H1 (cell line): ENCODE measurements around the gene HACD4. TPM values are rescaled to one million over a fixed set of nuclear protein-coding genes. Genes with fewer than 3 reads are reported as not detected.
"Not testable (repeated sequence)": the region's sequence is repeated elsewhere in the genome, so short reads cannot be mapped to it uniquely, and the experiment has no call there.

Experiments
- CTCF ChIA-PET: fragments of 300-600 bp; sonication (Branson Sonifier 250); formaldehyde crosslinking; loops from one replicate; lab custom pipeline; 2021; ENCODE audit not compliant: partially characterized antibody; lab: Charles Lee
- POLR2A ChIA-PET: fragments of 300-600 bp; sonication (Branson Sonifier 250); formaldehyde crosslinking; loops from one replicate; lab custom pipeline; 2021; ENCODE audit warnings: inconsistent platforms; ENCODE audit not compliant: partially characterized antibody; lab: Charles Lee
- DNase-seq, 2 experiments: peaks; one replicate each; pipeline versions ENCODE4 v3.0.0 to v3.0.0-alpha.2; 2010 to 2022; ENCODE audit warnings: low spot score in 2 of 2, low read depth in 1 of 2, mixed read lengths in 1 of 2
- FAIRE-seq: peaks from 2 replicates; lab custom pipeline; 2011; peaks lifted over from hg19 to GRCh38; lab: Jason Lieb, UNC
- H2AFZ ChIP-seq: 2 replicates; pipeline ENCODE4 v1.8.1; 2012; ENCODE audit warnings: low read length, inconsistent platforms
- H2AK5ac ChIP-seq: 2 replicates; pipeline ENCODE4 v1.6.1; 2013; ENCODE audit warnings: low read depth, low read length
- H2BK120ac ChIP-seq: replicated peaks from 2 replicates; pipeline ENCODE3; 2013; ENCODE audit warnings: low read depth, low read length, inconsistent platforms
- H2BK12ac ChIP-seq: 2 replicates; pipeline ENCODE4 v1.6.1; 2013; ENCODE audit warnings: low read depth, low read length
- H2BK15ac ChIP-seq: 2 replicates; pipeline ENCODE4 v1.6.1; 2013; ENCODE audit warnings: low read length
- H2BK20ac ChIP-seq: 2 replicates; pipeline ENCODE4 v1.6.1; 2013; ENCODE audit warnings: low read length
- H2BK5ac ChIP-seq: 2 replicates; pipeline ENCODE4 v1.6.1; 2013; ENCODE audit warnings: low read depth, low read length
- H3K14ac ChIP-seq: 2 replicates; pipeline ENCODE4 v1.6.1; 2013; ENCODE audit warnings: inconsistent platforms; ENCODE audit not compliant: insufficient read length
- H3K18ac ChIP-seq: 2 replicates; pipeline ENCODE4 v1.6.1; 2013; ENCODE audit warnings: low read length; ENCODE audit errors: extremely low read depth
- H3K23ac ChIP-seq: 2 replicates; pipeline ENCODE4 v1.6.1; 2013; ENCODE audit warnings: inconsistent platforms; ENCODE audit not compliant: insufficient read length
- H3K23me2 ChIP-seq: 2 replicates; pipeline ENCODE4 v1.6.1; 2013; ENCODE audit warnings: low read depth, low read length
- H3K27ac ChIP-seq: 2 replicates; pipeline ENCODE4 v1.6.1; 2011; ENCODE audit warnings: low read depth, low read length, inconsistent platforms
- H3K27me3 ChIP-seq, 4 experiments: replicated peaks in 1 of 4; 1 replicate in 1 of 4; 2 replicates in 3 of 4; pipeline versions ENCODE4 v1.6.1 to v1.8.1; 2011 to 2013; ENCODE audit warnings: low read length in 3 of 4, mild to moderate bottlenecking in 3 of 4, inconsistent platforms in 2 of 4, mixed read lengths in 2 of 4, moderate library complexity in 1 of 4; ENCODE audit not compliant: control insufficient read depth in 3 of 4, insufficient read depth in 3 of 4; ENCODE audit errors: extremely low read depth in 1 of 4
- H3K36me3 ChIP-seq, 4 experiments: 2 replicates each; pipeline versions ENCODE4 v1.6.1 to v1.8.1; 2011 to 2013; ENCODE audit warnings: mild to moderate bottlenecking in 4 of 4, low read length in 3 of 4, moderate library complexity in 2 of 4, control low read depth in 1 of 4, inconsistent platforms in 1 of 4; ENCODE audit not compliant: insufficient read depth in 4 of 4, control insufficient read depth in 2 of 4
- H3K4ac ChIP-seq: replicated peaks from 2 replicates; pipeline ENCODE3; 2013; ENCODE audit warnings: low read length, low read depth, mixed read lengths, inconsistent platforms; ENCODE audit not compliant: insufficient read length
- H3K4me1 ChIP-seq, 4 experiments: replicated peaks in 1 of 4; 1 replicate in 1 of 4; 2 replicates in 3 of 4; pipeline versions ENCODE4 v1.6.1 to v1.8.1; 2011 to 2013; ENCODE audit warnings: low read length in 3 of 4, inconsistent platforms in 2 of 4, mixed read lengths in 1 of 4; ENCODE audit not compliant: insufficient read depth in 4 of 4, control insufficient read depth in 3 of 4
- H3K4me2 ChIP-seq, 2 experiments: 2 replicates each; pipeline versions ENCODE4 v1.6.1 to v1.8.1; 2011 to 2013; ENCODE audit warnings: low read depth in 2 of 2, low read length in 2 of 2, control low read depth in 1 of 2, inconsistent platforms in 1 of 2, mild to moderate bottlenecking in 1 of 2; ENCODE audit not compliant: insufficient read depth in 1 of 2
- H3K4me3 ChIP-seq, 4 experiments: fragments of 200-600, 300-600 bp in 1 of 4; sonication (generic), shearing (Covaris generic), sonication (Bioruptor Twin) in 1 of 4; 2 replicates each; pipeline versions ENCODE4 v1.5.1 to v1.8.1; 2011 to 2016; ENCODE audit warnings: low read length in 4 of 4, low read depth in 3 of 4, control low read depth in 2 of 4, inconsistent platforms in 2 of 4, mild to moderate bottlenecking in 2 of 4, mixed read lengths in 1 of 4, moderate library complexity in 1 of 4; ENCODE audit not compliant: insufficient read depth in 2 of 4; ENCODE audit errors: extremely low read depth in 1 of 4
- H3K56ac ChIP-seq: replicated peaks from 2 replicates; pipeline ENCODE3; 2013; ENCODE audit warnings: low read depth, mild to moderate bottlenecking, mixed read lengths, low read length, inconsistent platforms; ENCODE audit not compliant: insufficient read length
- H3K79me1 ChIP-seq: 2 replicates; pipeline ENCODE4 v1.6.1; 2013; ENCODE audit warnings: low read depth, low read length, control low read depth
- H3K79me2 ChIP-seq, 2 experiments: 2 replicates each; pipeline versions ENCODE4 v1.6.1 to v1.8.1; 2012 to 2013; ENCODE audit warnings: low read length in 2 of 2, mild to moderate bottlenecking in 2 of 2, inconsistent platforms in 1 of 2; ENCODE audit not compliant: insufficient read depth in 2 of 2, control insufficient read depth in 1 of 2
- H3K9ac ChIP-seq, 4 experiments: replicated peaks in 1 of 4; 1 replicate in 1 of 4; 2 replicates in 3 of 4; pipeline versions ENCODE4 v1.6.1 to v1.8.1; 2011 to 2013; ENCODE audit warnings: low read depth in 3 of 4, low read length in 3 of 4, control low read depth in 2 of 4, mild to moderate bottlenecking in 2 of 4, moderate library complexity in 2 of 4, inconsistent platforms in 1 of 4; ENCODE audit errors: extremely low read depth in 1 of 4
- H3K9me3 ChIP-seq, 2 experiments: 2 replicates each; pipeline versions ENCODE4 v1.6.1 to v1.8.1; 2012 to 2013; ENCODE audit warnings: mild to moderate bottlenecking in 2 of 2, moderate library complexity in 2 of 2, control low read depth in 1 of 2, inconsistent platforms in 1 of 2, low read depth in 1 of 2, low read length in 1 of 2, mixed read lengths in 1 of 2; ENCODE audit not compliant: insufficient read depth in 2 of 2
- H4K20me1 ChIP-seq, 2 experiments: replicated peaks in 1 of 2; 2 replicates each; pipeline versions ENCODE3 to v1.8.1; 2011 to 2013; ENCODE audit warnings: inconsistent platforms in 2 of 2, low read length in 2 of 2, mild to moderate bottlenecking in 1 of 2; ENCODE audit not compliant: insufficient read depth in 2 of 2, control insufficient read depth in 1 of 2
- H4K5ac ChIP-seq: 2 replicates; pipeline ENCODE4 v1.6.1; 2013; ENCODE audit warnings: low read length, low read depth, mixed read lengths, inconsistent platforms; ENCODE audit not compliant: insufficient read length
- H4K8ac ChIP-seq: 2 replicates; pipeline ENCODE4 v1.8.0; 2013; ENCODE audit warnings: mild to moderate bottlenecking, moderate library complexity, low read length, inconsistent platforms; ENCODE audit not compliant: insufficient read depth; ENCODE audit errors: extremely low read depth
- H4K91ac ChIP-seq: replicated peaks from 2 replicates; pipeline ENCODE3; 2013; ENCODE audit warnings: low read length, mixed read lengths, inconsistent platforms; ENCODE audit not compliant: insufficient read length
- WGBS, 2 experiments: shearing (Covaris generic) in 1 of 2; methylation state at CpG; one replicate each; pipeline versions ENCODE4 v1.1.6 to v1.1.7; 2013 to 2015; ENCODE audit warnings: low lambda C conversion rate in 2 of 2, mixed read lengths in 2 of 2, inconsistent platforms in 1 of 2, low coverage in 1 of 2, missing lambda C conversion rate in 1 of 2; ENCODE audit not compliant: insufficient replicate concordance in 2 of 2, insufficient coverage in 1 of 2, insufficient read length in 1 of 2; ENCODE audit errors: extremely low coverage in 1 of 2, missing lambda C conversion rate in 1 of 2; 5-methylcytosine and 5-hydroxymethylcytosine counted together
- polyA plus RNA-seq, 7 experiments: library from polyadenylated mRNA; depleted of rRNA in 3 of 7; stranded (reverse) in 5 of 7; unstranded in 2 of 7; fragments of >200 nt in 5 of 7; fragments of 200-250 nt in 2 of 7; gene quantifications; 1 replicate in 5 of 7; 2 replicates in 1 of 7; 4 replicates in 1 of 7; pipeline versions ENCODE4 v1.2.1 to v1.2.3, GENCODE V29; 2011 to 2013; ENCODE audit warnings: missing spikeins in 2 of 7, mixed read lengths in 2 of 7
- total RNA-seq: library from RNA; stranded (reverse); fragmentation: NEBNext Ultra II Directional; extraction: Animal tissue kit (Norgen Biotek cat#: 25700); gene quantifications from 2 replicates; pipeline ENCODE4 v1.2.1, GENCODE V29; 2021

The HACD4 gene
- total and polyA plus RNA-seq, 2 of the 8 experiments (the other 6 are each of a cell fraction or from before 2014, with no cell fraction given), result 0.65 to 0.86 TPM

DNA sequence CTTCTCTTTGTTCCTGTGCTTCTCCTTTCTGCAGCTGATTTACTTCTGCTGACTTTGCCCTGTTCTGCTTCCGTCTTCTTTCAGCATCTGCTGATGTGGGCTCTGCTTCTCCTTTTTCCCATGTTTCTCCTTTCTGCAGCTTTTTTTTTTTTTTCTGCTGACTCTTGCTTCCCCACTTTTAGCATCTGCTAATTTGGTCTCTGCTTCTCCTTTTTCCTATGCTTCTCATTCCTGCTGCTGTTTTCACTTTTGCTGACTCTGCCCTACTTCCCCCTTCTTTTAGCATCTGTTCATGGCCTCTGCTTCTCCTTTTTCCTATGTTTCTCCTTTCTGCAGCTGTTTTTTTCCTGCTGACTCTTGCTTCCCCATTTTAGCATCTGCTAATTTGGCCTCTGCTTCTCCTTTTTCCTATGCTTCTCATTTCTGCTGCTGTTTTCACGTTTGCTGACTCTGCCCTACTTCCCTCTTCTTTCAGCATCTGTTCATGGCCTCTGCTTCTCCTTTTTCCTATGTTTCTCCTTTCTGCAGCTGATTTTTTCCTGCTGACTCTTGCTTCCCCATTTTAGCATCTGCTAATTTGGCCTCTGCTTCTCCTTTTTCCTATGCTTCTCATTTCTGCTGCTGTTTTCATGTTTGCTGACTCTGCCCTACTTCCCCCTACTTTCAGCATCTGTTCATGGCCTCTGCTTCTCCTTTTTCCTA is 58.0 kb downstream of the HACD4 start:
- H2AFZ ChIP-seq, H3K23me2 ChIP-seq, H2BK20ac ChIP-seq, H3K9me3 ChIP-seq, H3K27ac ChIP-seq, H3K27me3 ChIP-seq, H3K79me1 ChIP-seq, H3K79me2 ChIP-seq, H2BK120ac ChIP-seq, H2BK5ac ChIP-seq, H3K4me3 ChIP-seq, FAIRE-seq, H3K23ac ChIP-seq, H2AK5ac ChIP-seq, H4K20me1 ChIP-seq, H3K56ac ChIP-seq, CTCF ChIA-PET, H4K91ac ChIP-seq, H3K14ac ChIP-seq, H4K8ac ChIP-seq, DNase-seq, H3K4me1 ChIP-seq, H2BK12ac ChIP-seq, POLR2A ChIA-PET, H3K9ac ChIP-seq, H2BK15ac ChIP-seq, H3K18ac ChIP-seq, H3K4me2 ChIP-seq, H4K5ac ChIP-seq, H3K4ac ChIP-seq: not testable (repeated sequence)
- 93% methylated on average over 2 of the region's 2 CpGs; no CpG with 5 or more reads in 1 of the 2 experiments for WGBS, 2 experiments
- peaks cover 0 to 11% (median 4%) of the 10 kb centered on the region in 4 experiments; a peak in 3 of 8 replicates for H3K36me3 ChIP-seq
